Vagina (tissue), 2 donors: Measurements from ENCODE around the gene HSPA12A. TPM values are rescaled to one million over a fixed set of nuclear protein-coding genes. Genes with fewer than 3 reads are reported as not detected.

Source experiments
- DNase-seq, 2 donors: peaks; one replicate each; pipeline ENCODE4 v3.0.0-alpha.2; 2017; ENCODE audit errors: extremely low spot score in 2 of 2
- H3K27ac ChIP-seq: fragments of 200-600 bp; sonication (generic); one replicate; pipeline ENCODE4 v1.5.1; 2019
- H3K27me3 ChIP-seq: fragments of 200-600 bp; sonication (generic); one replicate; pipeline ENCODE4 v1.5.1; 2019
- H3K36me3 ChIP-seq, 2 donors: fragments of 200-600 bp; sonication (generic); one replicate each; pipeline ENCODE4 v1.5.1; 2017 to 2019
- H3K4me1 ChIP-seq: fragments of 200-600 bp; sonication (generic); one replicate; pipeline ENCODE4 v1.5.1; 2019
- H3K4me3 ChIP-seq, 2 donors: fragments of 200-600 bp; sonication (generic); 1 replicate in 1 of 2; 2 replicates in 1 of 2; pipeline ENCODE4 v1.5.1; 2016 to 2019
- H3K9me3 ChIP-seq: fragments of 200-600 bp; sonication (generic); one replicate; pipeline ENCODE4 v1.5.1; 2019
- POLR2A ChIP-seq, 2 donors: fragments of 450-650 bp; IDR thresholded peaks; one replicate each; pipeline ENCODE4 v1.6.1; 2017; ENCODE audit warnings: antibody characterized with exemption in 2 of 2, mild to moderate bottlenecking in 2 of 2, moderate library complexity in 2 of 2
- POLR2AphosphoS5 ChIP-seq, 2 donors: sonication (generic); formaldehyde crosslinking; IDR thresholded peaks; one replicate each; pipeline ENCODE4 v1.9.0; 2017; ENCODE audit warnings: antibody characterized with exemption in 2 of 2, mild to moderate bottlenecking in 2 of 2, low read depth in 1 of 2; ENCODE audit not compliant: insufficient read depth in 1 of 2
- intact Hi-C: fragments of 100-400 bp; cut with DNase I; formaldehyde crosslinking; loops from one replicate; pipeline ENCODE4 v1.15.1; 2023
- total RNA-seq: library from RNA; depleted of rRNA; stranded (reverse); fragments of >200 nt; gene quantifications from one replicate; pipeline ENCODE4 v1.2.3, GENCODE V29; 2016
- TF ChIP-seq, protein P1 (sequence below), 3 experiments: fragments of 450-650 bp in 2 of 3; fragments of 200-600 bp in 1 of 3; sonication (generic) in 1 of 3; IDR thresholded peaks; one replicate each; pipeline ENCODE4 v1.5.1; 2017 to 2019; ENCODE audit warnings: antibody characterized with exemption in 3 of 3, mild to moderate bottlenecking in 2 of 3, moderate library complexity in 2 of 3

The HSPA12A gene
- total RNA-seq, 1 donor from 2014 or later = 28.7 TPM

GRCh38 chr10:116787053-116787659, 44.8 kb upstream of the HSPA12A start:
- TF ChIP-seq POLR2AphosphoS5 (IDR thresholded peaks at IDR 0.05; ENCODE audit: insufficient read depth in 1 of 2, low read depth in 1 of 2) (no peak), POLR2A (IDR thresholded peaks at IDR 0.05) (no peak)
- TF ChIP-seq, protein P1, sequence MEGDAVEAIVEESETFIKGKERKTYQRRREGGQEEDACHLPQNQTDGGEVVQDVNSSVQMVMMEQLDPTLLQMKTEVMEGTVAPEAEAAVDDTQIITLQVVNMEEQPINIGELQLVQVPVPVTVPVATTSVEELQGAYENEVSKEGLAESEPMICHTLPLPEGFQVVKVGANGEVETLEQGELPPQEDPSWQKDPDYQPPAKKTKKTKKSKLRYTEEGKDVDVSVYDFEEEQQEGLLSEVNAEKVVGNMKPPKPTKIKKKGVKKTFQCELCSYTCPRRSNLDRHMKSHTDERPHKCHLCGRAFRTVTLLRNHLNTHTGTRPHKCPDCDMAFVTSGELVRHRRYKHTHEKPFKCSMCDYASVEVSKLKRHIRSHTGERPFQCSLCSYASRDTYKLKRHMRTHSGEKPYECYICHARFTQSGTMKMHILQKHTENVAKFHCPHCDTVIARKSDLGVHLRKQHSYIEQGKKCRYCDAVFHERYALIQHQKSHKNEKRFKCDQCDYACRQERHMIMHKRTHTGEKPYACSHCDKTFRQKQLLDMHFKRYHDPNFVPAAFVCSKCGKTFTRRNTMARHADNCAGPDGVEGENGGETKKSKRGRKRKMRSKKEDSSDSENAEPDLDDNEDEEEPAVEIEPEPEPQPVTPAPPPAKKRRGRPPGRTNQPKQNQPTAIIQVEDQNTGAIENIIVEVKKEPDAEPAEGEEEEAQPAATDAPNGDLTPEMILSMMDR (IDR thresholded peaks at IDR 0.05) = no peak
- no peak for DNase-seq
- Histone ChIP-seq H3K9me3 (no peaks in the 10 kb centered on the region), H3K27ac (no peak overlapping the region), H3K4me3 (no peak overlapping the region), H3K36me3 (no peaks in the 10 kb centered on the region), H3K4me1 (peaks cover 6% of the 10 kb centered on the region), H3K27me3 (no peaks in the 10 kb centered on the region)
- intact Hi-C loops = loop anchor here (5.0 kb wide), 1 partner anchor 105 kb away; no protein-coding TSS in a partner anchor

GRCh38 chr10:116785867-116786266, 43.5 kb upstream of the HSPA12A start:
- H3K9me3 ChIP-seq = no peaks in the 10 kb centered on the region
- H3K36me3 ChIP-seq = no peaks in the 10 kb centered on the region
- H3K4me3 ChIP-seq = no peak overlapping the region
- H3K27me3 ChIP-seq = no peaks in the 10 kb centered on the region
- peaks cover 6% of the 10 kb centered on the region for H3K4me1 ChIP-seq
- intact Hi-C loops = loop anchor here (5.0 kb wide), 1 partner anchor 104 kb away; no protein-coding TSS in a partner anchor
- TF ChIP-seq POLR2A (IDR thresholded peaks at IDR 0.05) (no peak), POLR2AphosphoS5 (IDR thresholded peaks at IDR 0.05; ENCODE audit: insufficient read depth in 1 of 2, low read depth in 1 of 2) (no peak)
- TF ChIP-seq, protein P1 (IDR thresholded peaks at IDR 0.05) = no peak
- no peak for DNase-seq
- H3K27ac ChIP-seq = no peak overlapping the region

DNA sequence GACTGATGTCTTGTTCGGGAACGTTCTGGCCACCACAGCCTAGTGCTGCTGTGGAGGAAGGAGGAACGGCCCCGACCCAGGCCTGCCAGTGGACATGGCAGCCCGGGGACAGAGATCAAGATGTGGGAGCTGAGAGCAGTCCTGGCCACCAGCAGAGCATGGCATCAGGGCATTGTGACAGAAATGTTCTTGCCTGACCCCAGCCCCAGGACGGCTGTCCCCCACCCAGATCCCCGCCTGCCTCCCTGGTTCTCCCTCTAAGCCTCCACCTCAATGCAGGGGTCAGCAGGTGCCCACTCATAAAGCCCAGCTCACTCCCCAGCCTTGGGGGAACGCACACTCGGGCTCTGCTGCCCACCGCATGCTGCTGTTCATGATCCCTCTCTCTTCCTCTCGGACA, 42.9 kb upstream of the HSPA12A start:
- Histone ChIP-seq H3K4me1 (peaks cover 6% of the 10 kb centered on the region), H3K9me3 (no peaks in the 10 kb centered on the region), H3K4me3 (no peak overlapping the region), H3K27ac (no peak overlapping the region), H3K27me3 (no peaks in the 10 kb centered on the region), H3K36me3 (no peaks in the 10 kb centered on the region)
- DNase-seq = no peak
- TF ChIP-seq, protein P1 (IDR thresholded peaks at IDR 0.05) = no peak
- TF ChIP-seq POLR2AphosphoS5 (IDR thresholded peaks at IDR 0.05; ENCODE audit: insufficient read depth in 1 of 2, low read depth in 1 of 2) (no peak), POLR2A (IDR thresholded peaks at IDR 0.05) (no peak)
- intact Hi-C loops = loop anchor here (5.0 kb wide), 1 partner anchor 103 kb away; no protein-coding TSS in a partner anchor

DNA sequence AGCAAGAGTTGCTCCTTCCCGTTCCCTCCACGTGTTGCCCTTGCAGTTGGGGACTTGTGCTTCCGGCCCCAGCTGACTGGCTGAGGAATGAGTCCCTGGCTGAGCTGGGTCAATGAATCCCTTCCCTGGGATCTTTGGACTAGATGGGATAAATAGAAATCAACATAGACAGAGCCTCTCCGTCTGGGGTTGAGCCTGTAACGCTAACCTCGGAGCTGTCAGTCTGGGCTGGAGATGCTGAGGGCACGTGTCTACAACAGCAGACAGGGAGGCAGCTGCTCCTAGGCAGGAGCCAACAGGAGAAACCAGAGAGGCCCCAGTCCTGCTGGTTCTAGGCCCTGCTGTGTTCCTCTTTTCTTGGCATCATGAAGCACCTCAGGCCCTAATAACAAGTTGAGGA, 42.3 kb upstream of the HSPA12A start:
- no peaks in the 10 kb centered on the region for H3K9me3 ChIP-seq
- H3K4me1 ChIP-seq = peaks cover 6% of the 10 kb centered on the region
- DNase-seq = peak in 1 of 2 donors; percentile 75
- no peak overlapping the region for H3K27ac ChIP-seq
- intact Hi-C loops = loop anchor here (5.0 kb wide), 1 partner anchor 102 kb away; no protein-coding TSS in a partner anchor
- no peak for TF ChIP-seq POLR2A (IDR thresholded peaks at IDR 0.05)
- H3K27me3 ChIP-seq = no peaks in the 10 kb centered on the region
- H3K36me3 ChIP-seq = no peaks in the 10 kb centered on the region
- H3K4me3 ChIP-seq = no peak overlapping the region

DNA sequence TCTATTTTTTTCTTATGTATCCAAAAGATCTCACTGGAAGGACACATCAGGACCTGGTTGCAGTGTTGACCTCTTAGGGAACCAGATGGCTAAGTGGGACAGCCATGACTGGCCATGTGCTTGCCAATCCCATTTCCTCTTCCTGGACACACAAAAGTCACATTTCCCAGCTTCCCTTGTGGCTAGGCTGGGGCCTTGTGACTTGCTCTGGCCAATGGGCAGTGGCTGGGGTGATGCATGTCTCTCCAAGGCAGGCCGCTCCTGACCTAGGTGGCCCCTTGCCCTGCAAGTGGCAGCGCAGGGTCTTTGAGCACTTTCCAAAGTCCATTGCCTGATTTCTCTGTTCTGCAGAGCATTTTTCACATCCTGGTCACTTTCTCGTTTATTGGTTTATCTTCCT, 41.7 kb upstream of the HSPA12A start:
- Histone ChIP-seq H3K36me3 (no peaks in the 10 kb centered on the region), H3K27ac (no peak overlapping the region), H3K4me1 (peaks cover 6% of the 10 kb centered on the region), H3K9me3 (no peaks in the 10 kb centered on the region), H3K27me3 (no peaks in the 10 kb centered on the region), H3K4me3 (no peak overlapping the region)
- DNase-seq = no peak
- no peak for TF ChIP-seq POLR2A (IDR thresholded peaks at IDR 0.05)
- no peak for TF ChIP-seq POLR2AphosphoS5 (IDR thresholded peaks at IDR 0.05; ENCODE audit: insufficient read depth in 1 of 2, low read depth in 1 of 2)
- TF ChIP-seq, protein P1 (IDR thresholded peaks at IDR 0.05) = no peak
- intact Hi-C loops = no loop called here
